ENCODE measurements around the gene FTCD.
"Not testable (repeated sequence)": the region's sequence is repeated elsewhere in the genome, so short reads cannot be mapped to it uniquely, and the experiment has no call there.

Gene FTCD

GRCh38 chr21:46120301-46121285, 34.8 kb downstream of the FTCD start:
- DNase-seq = no peak

GRCh38 chr21:46119637-46120271, 35.6 kb downstream of the FTCD start:
- no peak for DNase-seq

- no peak for DNase-seq
These were observed 36.2 kb downstream of the FTCD start for GRCh38 chr21:46119144-46119636.

GRCh38 chr21:46118316-46119143, 36.8 kb downstream of the FTCD start:
- no peak for DNase-seq

- no peak for DNase-seq
These were observed 37.6 kb downstream of the FTCD start for GRCh38 chr21:46117586-46118315.

- DNase-seq = no peak
These were observed 38.4 kb downstream of the FTCD start for GRCh38 chr21:46116776-46117585.

GRCh38 chr21:46116189-46116775, 39.1 kb downstream of the FTCD start:
- no peak for DNase-seq

GRCh38 chr21:46115441-46116188, 39.8 kb downstream of the FTCD start:
- no peak for DNase-seq

- DNase-seq = no peak
These were observed 40.4 kb downstream of the FTCD start for GRCh38 chr21:46114963-46115362.

- DNase-seq = no peak
These were observed 41.7 kb downstream of the FTCD start for GRCh38 chr21:46113497-46114176.

GRCh38 chr21:46112725-46113215, 42.6 kb downstream of the FTCD start:
- no peak for DNase-seq

- no peak for DNase-seq
These were observed 43.3 kb downstream of the FTCD start for GRCh38 chr21:46111857-46112724.

GRCh38 chr21:46111193-46111571, 44.2 kb downstream of the FTCD start:
- no peak for DNase-seq

GRCh38 chr21:46110499-46111192, 44.7 kb downstream of the FTCD start:
- DNase-seq = no peak

- no peak for DNase-seq
These were observed 45.8 kb downstream of the FTCD start for GRCh38 chr21:46109313-46110221.

GRCh38 chr21:46108827-46109312, 46.5 kb downstream of the FTCD start:
- no peak for DNase-seq

- not testable (repeated sequence) for DNase-seq
These were observed 48.0 kb downstream of the FTCD start for GRCh38 chr21:46107376-46107775.

Data from NCI-H1436 (cell line).